Lung (tissue), 12 donors: ENCODE measurements around the gene KRTAP20-3. TPM values are rescaled to one million over a fixed set of nuclear protein-coding genes. Genes with fewer than 3 reads are reported as not detected.

Experiments
- ATAC-seq: fragments of 200-7000 bp; cut with Tn5 transposase; one replicate; pipeline ENCODE4 v1.9.1; 2020; ENCODE audit warnings: moderate number of reproducible peaks; ENCODE audit not compliant: insufficient read depth, low FRiP score
- DNase-seq, 3 donors: peaks; one replicate each; pipeline ENCODE4 v3.0.0-alpha.2; 2013 to 2017
- H3K27ac ChIP-seq, 2 donors: one replicate each; pipeline ENCODE4 v1.5.1; 2013; ENCODE audit warnings: mild to moderate bottlenecking in 2 of 2, moderate library complexity in 2 of 2, control low read depth in 1 of 2, inconsistent platforms in 1 of 2, low read depth in 1 of 2, low read length in 1 of 2
- H3K27me3 ChIP-seq, 3 donors: one replicate each; pipeline ENCODE4 v1.5.1; 2013; ENCODE audit warnings: low read length in 2 of 3; ENCODE audit not compliant: control insufficient read depth in 3 of 3, insufficient read depth in 3 of 3
- H3K36me3 ChIP-seq, 4 donors: one replicate each; pipeline ENCODE4 v1.5.1; 2013; ENCODE audit warnings: low read length in 4 of 4, mild to moderate bottlenecking in 1 of 4, moderate library complexity in 1 of 4; ENCODE audit not compliant: control insufficient read depth in 4 of 4, insufficient read depth in 4 of 4
- H3K4me1 ChIP-seq, 5 donors: one replicate each; pipeline ENCODE4 v1.5.1; 2013; ENCODE audit warnings: low read length in 5 of 5, mild to moderate bottlenecking in 2 of 5, moderate library complexity in 1 of 5; ENCODE audit not compliant: control insufficient read depth in 5 of 5, insufficient read depth in 5 of 5
- H3K4me3 ChIP-seq: one replicate; pipeline ENCODE4 v1.5.1; 2013; ENCODE audit warnings: mild to moderate bottlenecking, control low read depth, moderate library complexity
- H3K9ac ChIP-seq, 2 donors: one replicate each; pipeline ENCODE4 v1.5.1; 2013; ENCODE audit warnings: low read length in 2 of 2, control low read depth in 1 of 2; ENCODE audit not compliant: insufficient read depth in 1 of 2
- H3K9me3 ChIP-seq, 4 donors: one replicate each; pipeline ENCODE4 v1.5.1; 2013; ENCODE audit warnings: low read length in 3 of 4, mild to moderate bottlenecking in 1 of 4, moderate library complexity in 1 of 4; ENCODE audit not compliant: control insufficient read depth in 4 of 4, insufficient read depth in 3 of 4
- CTCF ChIP-seq: IDR thresholded peaks from 2 replicates; pipeline ENCODE4 v1.5.1; 2012; ENCODE audit warnings: mild to moderate bottlenecking; ENCODE audit errors: control extremely low read depth, extremely low read depth
- WGBS, 2 donors: extraction: QIAGEN DNeasy Blood & Tissue Kit; methylation state at CpG; one replicate each; pipeline ENCODE4 v1.1.7; 2013; 5-methylcytosine and 5-hydroxymethylcytosine counted together
- polyA plus RNA-seq, 2 donors: library from polyadenylated mRNA; stranded (reverse); fragments of 200-250 nt; gene quantifications; one replicate each; pipeline ENCODE4 v1.2.1, GENCODE V29; 2013
- total RNA-seq, 2 donors: library from RNA; depleted of rRNA in 1 of 2; stranded (reverse); fragments of >200 nt in 1 of 2; gene quantifications; one replicate each; pipeline ENCODE4 v1.2.1, GENCODE V29; 2014 to 2021
- donor health status: control.
- donor health status: control.
- donor health status: Bipolar disorder and iron deficiency.
- donor health status: healthy.
- donor health status: DM: yes; HTN: yes; CAD: no.

KRTAP20-3 gene
- total and polyA plus RNA-seq, 4 donors: not detected

- H3K27me3 ChIP-seq: no peaks in the 10 kb centered on the region
- DNase-seq: no peak
- no peak overlapping the region for H3K4me3 ChIP-seq
- H3K27ac ChIP-seq: no peak overlapping the region
- H3K9ac ChIP-seq: no peak overlapping the region
- no peaks in the 10 kb centered on the region for H3K4me1 ChIP-seq
- peaks cover 0 to 12% (median 2%) of the 10 kb centered on the region in 4 donors for H3K9me3 ChIP-seq
- no peak for TF ChIP-seq CTCF
- H3K36me3 ChIP-seq: no peaks in the 10 kb centered on the region
- 50 to 68% methylated on average over 4 of the region's 4 CpGs for WGBS, 2 donors
- no peak for ATAC-seq
These were observed 17.1 kb upstream of the KRTAP20-3 start for GRCh38 chr21:30625449-30626165.

- Histone ChIP-seq H3K9me3 (peaks cover 0 to 12% (median 2%) of the 10 kb centered on the region in 4 donors), H3K4me1 (no peaks in the 10 kb centered on the region), H3K36me3 (no peaks in the 10 kb centered on the region), H3K9ac (no peak overlapping the region), H3K4me3 (no peak overlapping the region), H3K27ac (no peak overlapping the region), H3K27me3 (no peaks in the 10 kb centered on the region)
- ATAC-seq (no peak), DNase-seq (no peak)
- no peak for TF ChIP-seq CTCF
- WGBS, 2 donors: 75 to 82% methylated on average over 4 of the region's 4 CpGs
These were observed 14.6 kb upstream of the KRTAP20-3 start for GRCh38 chr21:30628109-30628508.

DNA sequence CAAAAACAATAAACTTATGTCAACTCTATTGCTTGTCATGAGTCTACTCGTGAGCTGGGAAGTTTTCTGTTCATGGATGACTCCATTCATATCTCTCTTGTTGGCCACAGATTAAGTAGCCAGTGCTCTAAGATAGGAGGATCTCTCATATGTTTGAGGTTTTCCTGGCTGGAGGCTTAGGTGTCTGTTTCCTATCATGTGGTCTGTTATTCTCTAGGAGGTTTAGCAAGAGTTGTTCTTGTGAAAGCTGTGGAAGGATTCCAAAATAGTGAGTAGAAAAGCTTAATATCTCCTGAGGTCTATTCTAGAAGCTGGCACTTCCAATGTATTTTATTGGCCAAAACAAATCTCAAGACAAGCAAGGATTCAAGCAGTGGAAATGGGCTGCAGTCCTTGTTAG is 13.5 kb upstream of the KRTAP20-3 start:
- TF ChIP-seq CTCF: no peak
- Histone ChIP-seq H3K9ac (no peak overlapping the region), H3K4me3 (no peak overlapping the region), H3K36me3 (no peaks in the 10 kb centered on the region), H3K27ac (no peak overlapping the region), H3K27me3 (no peaks in the 10 kb centered on the region), H3K4me1 (no peaks in the 10 kb centered on the region), H3K9me3 (peaks cover 0 to 7% (median 2%) of the 10 kb centered on the region in 4 donors)
- WGBS, 2 donors: 62 to 75% methylated on average over 1 of the region's 1 CpG
- ATAC-seq: no peak
- no peak for DNase-seq

- H3K9me3 ChIP-seq: no peaks in the 10 kb centered on the region
- no peaks in the 10 kb centered on the region for H3K4me1 ChIP-seq
- TF ChIP-seq CTCF: no peak
- 91 to 100% methylated on average over 1 of the region's 1 CpG for WGBS, 2 donors
- no peak for DNase-seq
- H3K27ac ChIP-seq: no peak within 1 kb of the TSS
- H3K27me3 ChIP-seq: no peaks in the 10 kb centered on the region
- H3K4me3 ChIP-seq: no peak within 1 kb of the TSS
- no peak for ATAC-seq
- H3K9ac ChIP-seq: no peak within 1 kb of the TSS
- no peaks in the 10 kb centered on the region for H3K36me3 ChIP-seq
These were observed 7.8 kb upstream of the KRTAP20-3 start, which contains the start of gene KRTAP20-2 for GRCh38 chr21:30634906-30635305. Gene KRTAP20-2 (plus strand): TSS chr21:30635206. CDS start chr21:30635264, 58 bp downstream.
